GM13977 (cell line): ENCODE measurements around the gene SETDB1.

ENCODE experiments used
- DNase-seq: peaks from one replicate; pipeline ENCODE4 v3.0.0; 2012; ENCODE audit warnings: low spot score
- CTCF ChIP-seq: IDR thresholded peaks from 2 replicates; pipeline ENCODE4 v1.5.1; 2012; ENCODE audit warnings: mild to moderate bottlenecking, control low read depth; ENCODE audit not compliant: insufficient read depth; ENCODE audit errors: extremely low read depth, missing control alignments
- in situ Hi-C: fragments of 300-500 bp; cut with MboI; formaldehyde crosslinking; loops from one replicate; pipeline ENCODE4 v1.12.0; 2022; ENCODE audit warnings: low sequenced_read_pairs, low pct_unique_long_range_greater_than_20kb, mixed read lengths, inconsistent platforms; ENCODE audit not compliant: unreplicated experiment

The SETDB1 gene

GRCh38 chr1:150957666-150958065, 31.5 kb downstream of the SETDB1 start:
- in situ Hi-C loops = loop anchor here (25.0 kb wide), 1 partner anchor 720 kb away; the partner anchor contains the start of gene ANP32E
- TF ChIP-seq CTCF = no peak
- no peak for DNase-seq

DNA sequence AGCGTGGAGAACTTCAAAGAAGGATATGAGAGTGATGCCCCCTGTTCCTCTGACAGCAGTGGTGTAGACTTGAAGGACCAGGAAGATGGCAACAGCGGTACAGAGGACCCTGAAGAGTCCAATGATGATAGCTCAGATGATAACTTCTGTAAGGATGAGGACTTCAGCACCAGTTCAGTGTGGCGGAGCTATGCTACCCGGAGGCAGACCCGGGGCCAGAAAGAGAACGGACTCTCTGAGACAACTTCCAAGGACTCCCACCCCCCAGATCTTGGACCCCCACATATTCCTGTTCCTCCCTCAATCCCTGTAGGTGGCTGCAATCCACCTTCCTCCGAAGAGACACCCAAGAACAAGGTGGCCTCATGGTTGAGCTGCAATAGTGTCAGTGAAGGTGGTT, 34.5 kb downstream of the SETDB1 start:
- no peak for TF ChIP-seq CTCF
- DNase-seq = no peak
- in situ Hi-C loops = loop anchor here (25.0 kb wide), 1 partner anchor 723 kb away; the partner anchor contains the start of gene ANP32E

DNA sequence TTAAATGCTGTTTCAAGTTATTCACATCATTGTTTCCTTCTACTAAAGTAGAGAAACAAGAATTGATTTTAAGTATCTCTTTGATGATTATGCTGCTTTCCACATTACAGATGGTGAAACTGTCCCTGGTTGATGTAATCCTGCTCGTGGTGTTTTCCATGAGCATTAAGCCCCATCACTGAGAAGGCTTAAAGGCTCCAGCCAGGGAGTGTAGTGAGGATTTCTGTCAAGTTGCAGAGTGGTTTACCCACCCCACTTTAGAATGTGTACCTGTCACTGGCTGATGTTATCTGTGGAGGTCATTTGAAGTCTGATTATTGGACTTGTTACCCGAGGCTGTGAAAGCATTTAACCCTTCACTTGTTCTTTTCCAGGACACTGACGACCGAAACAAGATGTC, 35.6 kb downstream of the SETDB1 start:
- in situ Hi-C loops = loop anchor here (25.0 kb wide), 1 partner anchor 724 kb away; the partner anchor contains the start of gene ANP32E
- no peak for TF ChIP-seq CTCF
- DNase-seq = no peak

- no peak for DNase-seq
- TF ChIP-seq CTCF = no peak
- in situ Hi-C loops = loop anchor here (25.0 kb wide), 1 partner anchor 726 kb away; the partner anchor contains the start of gene ANP32E
These were observed 37.4 kb downstream of the SETDB1 start for GRCh38 chr1:150963321-150964163.

DNA sequence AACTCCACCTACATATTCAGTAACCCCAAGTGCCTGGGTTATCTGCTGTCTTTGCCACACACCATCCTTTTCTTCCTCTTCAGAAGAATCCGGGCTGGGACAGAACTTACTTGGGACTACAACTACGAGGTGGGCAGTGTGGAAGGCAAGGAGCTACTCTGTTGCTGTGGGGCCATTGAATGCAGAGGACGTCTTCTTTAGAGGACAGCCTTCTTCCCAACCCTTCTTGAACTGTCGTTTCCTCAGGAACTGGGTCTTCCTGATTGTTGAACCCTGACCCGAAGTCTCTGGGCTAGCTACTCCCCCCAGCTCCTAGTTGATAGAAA, 38.0 kb downstream of the SETDB1 start:
- TF ChIP-seq CTCF = no peak
- no peak for DNase-seq
- in situ Hi-C loops = loop anchor here (25.0 kb wide), 1 partner anchor 727 kb away; the partner anchor contains the start of gene ANP32E

DNA sequence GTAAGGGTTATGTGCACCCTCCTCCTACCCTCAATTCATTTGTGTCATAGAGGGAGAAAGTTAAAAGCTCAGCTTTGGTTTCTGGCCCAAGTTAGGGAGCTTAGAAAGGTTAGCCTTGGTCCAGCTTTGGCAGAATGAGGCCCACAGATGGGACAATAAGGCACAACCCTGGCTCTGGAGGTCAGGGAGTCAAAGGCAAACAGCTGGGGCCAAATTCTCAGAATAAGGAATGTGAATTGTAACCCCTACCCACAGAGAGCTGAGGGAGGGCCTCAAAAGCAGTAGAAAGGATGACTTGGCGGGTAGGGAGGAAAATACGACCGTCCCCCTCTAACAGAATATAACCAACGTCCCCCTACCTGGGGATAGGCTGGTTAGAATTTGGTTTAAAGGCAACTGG, 39.4 kb downstream of the SETDB1 start:
- in situ Hi-C loops = loop anchor here (25.0 kb wide), 1 partner anchor 728 kb away; the partner anchor contains the start of gene ANP32E
- no peak for TF ChIP-seq CTCF
- DNase-seq = no peak
